ENCODE results near the gene CLTC. TPM values are rescaled to one million over a fixed set of nuclear protein-coding genes. Genes with fewer than 3 reads are reported as not detected.

CLTC gene
- total and polyA plus RNA-seq, 2 of the 13 experiments (the other 11 are each of a cell fraction or from before 2014, with no cell fraction given) = 134 to 283 TPM

GRCh38 chr17:59669944-59670343, 50.2 kb downstream of the CLTC start:
- no peak for TF ChIP-seq SMYD3 (CRISPR knock-in tag; IDR thresholded peaks at IDR 0.05)
- no peak for TF ChIP-seq ZNF746 (CRISPR knock-in tag; IDR thresholded peaks at IDR 0.05)
- no peak for TF ChIP-seq HNRNPH1 (optimal IDR thresholded peaks at IDR 0.05; ENCODE audit: low read depth, low read length)
- TF ChIP-seq TRIM22 (IDR thresholded peaks at IDR 0.05) = no peak
- BruUV-seq (replicated peaks) = no TSS peak
- no peak for DNase-seq (ENCODE audit: low spot score)
- Histone ChIP-seq H3K4me2 (ENCODE audit: low read depth, low read length) (no peak overlapping the region), H3K9ac (ENCODE audit: insufficient read depth, low read depth, low read length) (no peak overlapping the region), H3K4me1 (ENCODE audit: insufficient read depth, low read length) (peaks cover 14% of the 10 kb centered on the region), H3K27ac (ENCODE audit: extremely low read length, insufficient read depth, low read length) (no peak overlapping the region), H3K36me3 (replicated peaks in 1 of 2; ENCODE audit: control insufficient read depth in 1 of 2, insufficient read depth in 2 of 2, low read length in 2 of 2) (peaks cover 30 to 88% of the 10 kb centered on the region in 2 experiments), H3K9me3 (ENCODE audit: low read length) (no peaks in the 10 kb centered on the region), H3K4me3 (replicated peaks in 1 of 3; ENCODE audit: insufficient read depth in 1 of 3, low read depth in 2 of 3, low read length in 3 of 3) (no peak overlapping the region), H4K20me1 (ENCODE audit: insufficient read depth, low read length) (0 out of 2 replicates have a peak, but pooled peaks cover 3% of the 10 kb centered on the region), H2AFZ (ENCODE audit: low read length) (no peak overlapping the region), H3K79me2 (ENCODE audit: insufficient read depth, low read length) (peaks cover 2% of the 10 kb centered on the region), H3K27me3 (ENCODE audit: control insufficient read depth in 1 of 2, insufficient read depth in 2 of 2, low read length in 2 of 2) (no peaks in the 10 kb centered on the region)
- ChIA-PET CTCF (ENCODE audit: low intra/inter-chr PET ratio, low total read pairs) (no interaction called here), POLR2A (interaction anchor here (1.2 kb wide), 1 partner anchor 50 kb away, joined by 6 read pairs; the partner anchor contains the start of gene CLTC)
- 100% methylated on average over 1 of the region's 1 CpG for WGBS (ENCODE audit: low lambda C conversion rate)
- FAIRE-seq = no peak
- no peak for ATAC-seq
- intact Hi-C loops (cut with micrococcal nuclease; ENCODE audit: unreplicated experiment) = no loop called here
- in situ Hi-C loops (cut with HindIII; ENCODE audit: extremely low pct_ligation_motif_present, low pct_unique_long_range_greater_than_20kb) = no loop called here

GRCh38 chr17:59671386-59671785, 51.7 kb downstream of the CLTC start:
- 98% methylated on average over 1 of the region's 1 CpG for WGBS (ENCODE audit: low lambda C conversion rate)
- Histone ChIP-seq H3K27ac (ENCODE audit: extremely low read length, insufficient read depth, low read length) (no peak overlapping the region), H3K27me3 (ENCODE audit: control insufficient read depth in 1 of 2, insufficient read depth in 2 of 2, low read length in 2 of 2) (no peaks in the 10 kb centered on the region), H3K9ac (ENCODE audit: insufficient read depth, low read depth, low read length) (no peak overlapping the region), H3K36me3 (replicated peaks in 1 of 2; ENCODE audit: control insufficient read depth in 1 of 2, insufficient read depth in 2 of 2, low read length in 2 of 2) (peaks cover 29 to 90% of the 10 kb centered on the region in 2 experiments), H3K4me1 (ENCODE audit: insufficient read depth, low read length) (peaks cover 14% of the 10 kb centered on the region), H3K79me2 (ENCODE audit: insufficient read depth, low read length) (peaks cover 2% of the 10 kb centered on the region), H3K9me3 (ENCODE audit: low read length) (no peaks in the 10 kb centered on the region), H3K4me2 (ENCODE audit: low read depth, low read length) (no peak overlapping the region), H4K20me1 (ENCODE audit: insufficient read depth, low read length) (0 out of 2 replicates have a peak, but pooled peaks cover 3% of the 10 kb centered on the region), H3K4me3 (replicated peaks in 1 of 3; ENCODE audit: insufficient read depth in 1 of 3, low read depth in 2 of 3, low read length in 3 of 3) (no peak overlapping the region), H2AFZ (ENCODE audit: low read length) (no peak overlapping the region)
- ATAC-seq = no peak
- POLR2A ChIA-PET = interaction anchor here (1.5 kb wide), 1 partner anchor 36 kb away, joined by 4 read pairs; the partner anchor contains the start of genes PTRH2 and VMP1
- intact Hi-C loops (cut with micrococcal nuclease; ENCODE audit: unreplicated experiment) = no loop called here
- CTCF ChIA-PET (ENCODE audit: low intra/inter-chr PET ratio, low total read pairs) = no interaction called here
- no peak for DNase-seq (ENCODE audit: low spot score)
- no TSS peak for BruUV-seq (replicated peaks)
- no peak for FAIRE-seq
- in situ Hi-C loops (cut with HindIII; ENCODE audit: extremely low pct_ligation_motif_present, low pct_unique_long_range_greater_than_20kb) = no loop called here
- TF ChIP-seq ZNF333 (CRISPR knock-in tag; IDR thresholded peaks at IDR 0.05; ENCODE audit: borderline replicate concordance) (no peak), CENPT (CRISPR knock-in tag; IDR thresholded peaks at IDR 0.05; ENCODE audit: low read depth) (no peak), RFX1 (IDR thresholded peaks at IDR 0.05) (no peak), DDIT3 (CRISPR knock-in tag; IDR thresholded peaks at IDR 0.05) (no peak), ZIK1 (CRISPR knock-in tag; IDR thresholded peaks at IDR 0.05; ENCODE audit: borderline replicate concordance, low read depth) (no peak), IKZF5 (CRISPR knock-in tag; IDR thresholded peaks at IDR 0.05) (no peak), SRY (CRISPR knock-in tag; IDR thresholded peaks at IDR 0.05) (no peak), HOXD1 (CRISPR knock-in tag; IDR thresholded peaks at IDR 0.05) (no peak), ZNF790 (CRISPR knock-in tag; IDR thresholded peaks at IDR 0.05; ENCODE audit: borderline replicate concordance) (no peak), TEAD2 (CRISPR knock-in tag; IDR thresholded peaks at IDR 0.05) (no peak), IRF2 (CRISPR knock-in tag; IDR thresholded peaks at IDR 0.05) (no peak), TFDP2 (CRISPR knock-in tag; IDR thresholded peaks at IDR 0.05) (no peak), ZNF350 (CRISPR knock-in tag; IDR thresholded peaks at IDR 0.05; ENCODE audit: borderline replicate concordance, low read depth) (no peak)
